Fibroblast of upper back skin (primary cell): ENCODE results near the gene S1PR1.

Source experiments
- DNase-seq: peaks from one replicate; pipeline ENCODE4 v3.0.0-alpha.2; 2013

Gene S1PR1

GRCh38 chr1:101250222-101250621 is 13.4 kb downstream of the S1PR1 start:
- no peak for DNase-seq

- DNase-seq = no peak
These were observed 13.9 kb downstream of the S1PR1 start for GRCh38 chr1:101250656-101251272.

- no peak for DNase-seq
These were observed 14.7 kb downstream of the S1PR1 start for GRCh38 chr1:101251504-101251903.

DNA sequence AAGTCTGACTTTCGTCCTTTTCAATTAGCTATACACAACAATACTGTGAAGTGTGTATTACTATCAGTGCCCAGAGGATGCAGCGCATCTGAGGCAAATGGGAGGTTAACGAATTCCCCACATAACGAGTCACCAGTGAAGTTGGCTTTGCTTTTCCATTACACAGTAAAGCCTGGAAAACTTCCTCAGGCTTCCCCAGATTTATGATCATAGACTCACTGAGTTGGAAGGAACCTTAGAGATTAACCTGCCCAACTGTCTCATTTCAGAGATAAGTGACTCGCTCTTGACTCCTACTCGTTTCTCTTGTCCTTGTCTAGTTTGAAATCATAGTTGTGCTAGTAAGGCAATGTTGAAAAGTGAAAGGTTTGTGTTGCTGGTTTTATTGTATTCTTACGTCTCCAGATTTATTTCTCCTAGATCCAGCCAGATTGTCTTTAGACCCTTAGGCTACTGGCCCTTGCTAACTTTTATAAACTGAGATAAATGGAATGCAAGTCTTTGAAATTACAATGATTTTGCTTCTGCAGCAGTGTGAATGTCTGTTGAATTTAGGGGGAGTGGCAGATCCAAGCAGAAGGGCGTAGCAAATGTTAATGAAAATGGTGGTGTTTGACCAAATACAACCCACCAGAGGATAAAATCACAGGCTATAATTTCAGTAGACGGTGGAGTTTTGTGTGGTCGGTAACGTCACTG is 17.3 kb downstream of the S1PR1 start:
- DNase-seq = peak; percentile 80

GRCh38 chr1:101257500-101258325 is 20.9 kb downstream of the S1PR1 start:
- DNase-seq = no peak

DNA sequence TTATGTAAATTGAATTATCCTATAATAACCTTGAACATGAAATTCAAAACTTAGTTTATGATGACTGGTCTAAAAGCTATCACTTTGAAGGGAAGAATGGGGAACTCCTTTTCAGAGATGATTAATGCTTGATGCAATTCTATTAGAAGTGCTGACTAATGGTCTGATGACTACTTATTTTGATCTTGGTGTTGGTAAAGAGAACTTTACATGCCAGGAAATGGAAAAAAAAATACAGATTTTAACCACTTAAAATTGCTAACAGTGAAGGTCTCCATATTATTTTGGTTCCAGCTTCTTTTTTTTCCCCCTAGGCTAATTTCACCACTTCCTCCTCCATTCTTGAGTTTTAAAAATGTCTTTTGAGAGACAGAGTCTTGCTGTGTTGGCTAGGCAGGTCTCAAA is 22.9 kb downstream of the S1PR1 start:
- DNase-seq = peak; percentile 84

DNA sequence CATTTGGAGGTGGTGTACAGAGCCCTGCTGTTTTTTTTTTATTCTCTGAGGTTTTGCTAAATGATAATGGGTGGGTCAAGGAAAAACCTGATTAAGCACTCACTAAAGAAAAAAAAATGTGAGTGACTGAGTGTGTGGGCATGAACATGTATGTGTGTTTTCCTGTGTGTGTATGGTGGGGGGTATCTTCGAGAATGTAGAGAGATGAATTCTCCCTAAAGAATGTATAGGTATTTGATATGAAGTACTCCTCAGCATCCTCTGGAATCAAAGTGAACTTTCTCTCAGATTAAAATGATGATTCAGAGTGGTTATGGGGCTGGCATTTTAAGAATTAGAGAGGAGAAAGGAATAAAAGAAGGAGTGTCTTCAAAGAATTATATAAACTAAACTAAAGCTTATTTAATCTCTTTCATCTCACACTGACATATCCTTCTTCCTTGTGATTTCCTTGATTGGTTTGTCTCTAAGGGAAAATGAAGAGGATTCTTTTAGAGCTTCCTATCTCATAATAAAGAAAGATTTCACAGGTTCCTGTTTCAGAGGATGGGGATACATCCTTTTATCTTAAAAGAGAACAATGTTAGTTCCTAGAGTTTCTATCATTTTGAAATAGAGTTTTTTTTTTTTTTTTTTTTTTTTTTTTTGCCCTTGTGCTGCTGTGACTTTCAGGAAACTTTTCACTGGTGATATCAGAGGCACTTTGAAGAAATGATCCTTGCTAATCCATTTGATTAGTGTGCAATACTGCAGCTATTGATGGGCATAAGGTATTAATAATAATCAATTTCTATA is 23.9 kb downstream of the S1PR1 start:
- peak; percentile 68 for DNase-seq

GRCh38 chr1:101261623-101262022 is 24.8 kb downstream of the S1PR1 start:
- no peak for DNase-seq

- DNase-seq = no peak
These were observed 25.2 kb downstream of the S1PR1 start for GRCh38 chr1:101262060-101262459.

DNA sequence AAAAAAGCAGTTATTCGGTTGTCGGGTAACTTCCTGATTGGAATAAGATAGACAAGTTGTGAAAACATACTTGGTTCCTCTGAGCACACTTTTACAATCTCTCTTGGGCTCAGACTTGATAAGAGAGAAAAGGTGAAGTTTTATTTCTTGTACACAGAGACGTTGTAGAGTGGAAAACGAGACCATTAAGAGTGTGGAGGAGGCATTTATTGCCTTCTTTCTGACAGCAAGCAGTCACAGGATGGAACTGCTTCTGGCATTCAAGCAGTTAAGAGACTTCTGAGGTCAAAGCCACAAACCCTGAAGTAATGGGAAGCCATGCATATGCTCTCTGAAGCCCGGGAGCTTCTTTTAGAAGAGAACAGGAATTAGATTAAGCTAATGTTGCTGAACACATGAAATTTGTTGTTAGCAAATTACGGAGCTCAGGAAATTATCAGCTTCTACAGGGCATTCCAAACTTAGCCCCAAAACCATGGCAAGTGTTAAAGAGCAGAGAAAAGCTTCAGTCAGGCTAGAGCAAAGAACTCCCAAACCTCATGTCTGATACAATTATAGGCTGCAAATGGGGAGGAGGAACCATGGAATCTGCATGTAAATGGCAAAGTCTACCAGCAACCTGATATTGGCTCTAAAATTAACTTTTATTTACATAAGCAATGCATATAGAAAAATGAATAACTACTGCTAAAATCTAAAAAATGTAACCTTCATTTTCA is 26.0 kb downstream of the S1PR1 start:
- DNase-seq = peak; percentile 24

GRCh38 chr1:101264697-101265096 is 27.9 kb downstream of the S1PR1 start:
- DNase-seq = no peak

- DNase-seq = no peak
These were observed 28.9 kb downstream of the S1PR1 start for GRCh38 chr1:101265684-101266083.

DNA sequence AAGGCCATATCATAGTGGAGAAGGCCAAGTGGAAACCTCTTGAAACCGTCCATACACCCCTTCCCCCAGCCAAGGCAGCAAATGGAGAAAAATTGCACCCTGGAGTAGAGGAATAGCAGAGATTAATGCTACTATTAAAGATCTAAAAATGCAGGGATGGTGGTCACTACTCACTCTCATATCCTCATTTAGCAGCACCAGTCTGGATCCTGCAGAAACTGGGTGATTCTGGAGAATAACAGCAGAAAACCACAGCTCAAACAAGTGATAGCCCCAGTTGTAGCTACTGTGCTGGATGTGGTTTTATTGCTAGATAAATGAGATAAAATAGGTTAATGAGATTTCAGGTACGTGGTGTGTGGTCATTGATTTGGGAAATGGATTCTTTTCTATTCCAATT is 30.3 kb downstream of the S1PR1 start:
- no peak for DNase-seq

GRCh38 chr1:101268893-101269292 is 32.1 kb downstream of the S1PR1 start:
- DNase-seq = no peak

GRCh38 chr1:101275672-101276071 is 38.9 kb downstream of the S1PR1 start:
- no peak for DNase-seq

DNA sequence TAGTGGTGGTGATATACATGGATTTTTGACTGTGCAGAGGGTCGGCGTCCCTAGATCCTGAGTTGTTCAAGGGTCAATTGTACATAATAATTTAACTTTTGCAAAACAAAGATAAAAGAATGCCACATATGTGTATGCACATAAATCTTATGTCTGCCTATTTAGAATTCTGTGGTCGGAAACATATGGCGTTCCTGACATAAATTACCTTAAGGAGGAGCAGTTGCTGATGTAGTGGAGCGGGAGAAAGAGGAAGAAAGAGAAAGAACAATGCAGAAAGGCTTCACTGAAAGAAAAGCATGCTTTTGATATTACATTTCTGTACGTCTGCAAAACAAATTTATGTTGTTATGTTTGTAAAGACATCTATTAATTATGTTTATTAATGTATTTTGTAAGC is 40.0 kb downstream of the S1PR1 start:
- peak; percentile 65 for DNase-seq

- DNase-seq = no peak
These were observed 41.4 kb downstream of the S1PR1 start for GRCh38 chr1:101278238-101278637.

- no peak for DNase-seq
These were observed 42.0 kb downstream of the S1PR1 start for GRCh38 chr1:101278845-101279244.

DNA sequence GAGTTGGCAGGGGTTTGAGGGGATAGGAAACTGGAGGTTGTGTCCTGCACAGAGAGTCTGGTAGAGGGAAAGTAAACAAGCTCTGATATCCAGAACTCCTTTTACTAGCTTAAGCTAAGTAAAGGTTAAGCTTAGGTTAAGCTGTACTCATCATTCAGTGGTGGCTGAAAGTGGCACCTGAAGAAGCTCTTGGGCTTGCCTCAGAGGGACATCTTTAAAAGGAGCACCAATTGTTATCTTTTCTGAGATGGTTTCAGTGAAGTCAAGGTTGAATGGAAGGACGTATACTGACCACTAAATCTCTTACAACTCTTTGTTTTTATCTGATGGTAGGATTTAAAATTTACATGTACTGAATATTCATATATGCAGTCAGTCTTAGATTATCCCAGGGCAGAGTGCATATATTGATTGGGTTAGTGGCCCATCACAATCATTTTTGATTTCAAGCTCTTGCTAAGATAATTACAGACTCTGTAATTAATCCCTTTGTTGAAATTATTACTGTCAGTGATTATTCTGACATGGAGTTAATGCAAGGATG is 43.3 kb downstream of the S1PR1 start:
- DNase-seq = no peak

DNA sequence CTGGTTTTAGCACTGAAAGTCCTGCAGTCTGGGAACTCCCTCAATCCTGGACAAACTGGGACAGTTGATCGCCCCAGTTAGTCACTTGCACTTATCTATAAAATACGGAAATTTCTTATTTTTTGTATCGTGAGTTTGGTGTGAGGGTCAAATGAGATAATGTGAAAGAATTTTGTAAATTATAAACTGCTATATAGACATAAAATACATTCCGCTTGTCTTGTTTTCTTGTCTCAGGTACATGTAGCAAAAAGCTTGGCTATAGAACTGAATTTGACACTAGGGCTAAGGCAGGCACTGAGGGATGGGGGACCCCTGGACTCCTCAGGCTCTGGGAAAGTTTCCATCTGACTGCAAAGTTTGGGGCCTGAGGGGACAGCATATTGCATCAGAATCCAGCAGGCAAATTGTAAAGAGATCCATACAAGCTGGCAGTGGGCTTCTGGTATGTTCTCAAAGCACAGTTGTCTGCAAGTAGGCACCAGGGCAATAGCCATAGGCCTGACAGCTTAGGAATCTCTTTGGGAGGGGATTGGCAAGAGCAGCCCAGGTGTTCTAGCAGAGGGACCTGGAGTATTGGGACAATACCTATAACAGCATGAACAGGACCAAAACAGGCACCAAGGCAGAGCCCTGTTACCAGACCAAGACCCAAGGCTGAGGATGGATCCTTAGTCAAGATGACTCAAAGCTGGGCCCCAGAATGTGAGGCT is 44.3 kb downstream of the S1PR1 start:
- DNase-seq = no peak

- DNase-seq = no peak
These were observed 44.9 kb downstream of the S1PR1 start for GRCh38 chr1:101281751-101282150.
